HFF-Myc (cell line): ENCODE results near the gene GPR137.

ENCODE experiments used
- DNase-seq: peaks from one replicate; pipeline ENCODE4 v3.0.0-alpha.2; 2011; ENCODE audit warnings: low read depth; ENCODE audit errors: extremely low read depth
- H3K4me3 ChIP-seq: replicated peaks from 2 replicates; pipeline ENCODE4 v1.5.1; 2011; ENCODE audit warnings: low read depth, mild to moderate bottlenecking, control low read depth, low read length
- TF ChIP-seq, protein P1 (sequence below): IDR thresholded peaks from 2 replicates; pipeline ENCODE4 v1.5.1; 2012; ENCODE audit warnings: mild to moderate bottlenecking, low read depth, low read length, control low read depth; ENCODE audit errors: missing control alignments

GPR137 gene

DNA sequence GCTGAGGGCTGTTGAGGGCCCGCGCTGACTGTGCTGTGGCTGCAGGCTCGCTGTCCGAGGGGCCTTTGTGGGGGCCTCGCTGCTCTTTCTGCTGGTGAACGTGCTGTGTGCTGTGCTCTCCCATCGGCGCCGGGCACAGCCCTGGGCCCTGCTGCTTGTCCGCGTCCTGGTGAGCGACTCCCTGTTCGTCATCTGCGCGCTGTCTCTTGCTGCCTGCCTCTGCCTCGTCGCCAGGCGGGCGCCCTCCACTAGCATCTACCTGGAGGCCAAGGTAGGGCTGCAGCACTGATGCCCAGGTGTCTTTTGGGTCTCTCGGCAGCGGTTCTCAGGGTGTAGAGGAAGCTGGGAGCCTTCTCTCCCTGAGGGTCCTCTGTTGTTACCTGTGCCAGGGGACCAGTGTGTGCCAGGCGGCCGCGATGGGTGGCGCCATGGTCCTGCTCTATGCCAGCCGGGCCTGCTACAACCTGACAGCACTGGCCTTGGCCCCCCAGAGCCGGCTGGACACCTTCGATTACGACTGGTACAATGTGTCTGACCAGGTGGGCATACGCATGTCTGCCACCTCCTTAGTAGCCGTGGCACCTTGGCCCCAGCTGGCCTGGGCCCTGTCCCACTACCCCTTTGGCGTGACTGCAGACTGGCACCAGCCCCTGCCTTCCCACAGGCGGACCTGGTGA is 2.2 kb downstream of the GPR137 start:
- no peak overlapping the region for H3K4me3 ChIP-seq
- DNase-seq = no peak
- TF ChIP-seq, protein P1, sequence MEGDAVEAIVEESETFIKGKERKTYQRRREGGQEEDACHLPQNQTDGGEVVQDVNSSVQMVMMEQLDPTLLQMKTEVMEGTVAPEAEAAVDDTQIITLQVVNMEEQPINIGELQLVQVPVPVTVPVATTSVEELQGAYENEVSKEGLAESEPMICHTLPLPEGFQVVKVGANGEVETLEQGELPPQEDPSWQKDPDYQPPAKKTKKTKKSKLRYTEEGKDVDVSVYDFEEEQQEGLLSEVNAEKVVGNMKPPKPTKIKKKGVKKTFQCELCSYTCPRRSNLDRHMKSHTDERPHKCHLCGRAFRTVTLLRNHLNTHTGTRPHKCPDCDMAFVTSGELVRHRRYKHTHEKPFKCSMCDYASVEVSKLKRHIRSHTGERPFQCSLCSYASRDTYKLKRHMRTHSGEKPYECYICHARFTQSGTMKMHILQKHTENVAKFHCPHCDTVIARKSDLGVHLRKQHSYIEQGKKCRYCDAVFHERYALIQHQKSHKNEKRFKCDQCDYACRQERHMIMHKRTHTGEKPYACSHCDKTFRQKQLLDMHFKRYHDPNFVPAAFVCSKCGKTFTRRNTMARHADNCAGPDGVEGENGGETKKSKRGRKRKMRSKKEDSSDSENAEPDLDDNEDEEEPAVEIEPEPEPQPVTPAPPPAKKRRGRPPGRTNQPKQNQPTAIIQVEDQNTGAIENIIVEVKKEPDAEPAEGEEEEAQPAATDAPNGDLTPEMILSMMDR = no peak

DNA sequence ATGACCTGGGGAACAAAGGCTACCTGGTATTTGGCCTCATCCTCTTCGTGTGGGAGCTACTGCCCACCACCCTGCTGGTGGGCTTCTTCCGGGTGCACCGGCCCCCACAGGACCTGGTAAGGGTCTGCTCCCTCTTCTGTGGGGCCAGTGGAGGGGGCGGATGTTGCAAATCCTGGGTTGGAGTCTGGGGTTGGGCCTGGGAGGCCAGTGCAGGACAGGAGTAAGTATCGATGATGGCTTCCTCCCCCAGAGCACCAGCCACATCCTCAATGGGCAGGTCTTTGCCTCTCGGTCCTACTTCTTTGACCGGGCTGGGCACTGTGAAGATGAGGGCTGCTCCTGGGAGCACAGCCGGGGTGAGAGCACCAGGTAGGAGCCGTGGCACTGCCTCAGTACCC is 2.7 kb downstream of the GPR137 start:
- TF ChIP-seq, protein P1 = no peak
- DNase-seq = no peak
- H3K4me3 ChIP-seq = no peak overlapping the region

DNA sequence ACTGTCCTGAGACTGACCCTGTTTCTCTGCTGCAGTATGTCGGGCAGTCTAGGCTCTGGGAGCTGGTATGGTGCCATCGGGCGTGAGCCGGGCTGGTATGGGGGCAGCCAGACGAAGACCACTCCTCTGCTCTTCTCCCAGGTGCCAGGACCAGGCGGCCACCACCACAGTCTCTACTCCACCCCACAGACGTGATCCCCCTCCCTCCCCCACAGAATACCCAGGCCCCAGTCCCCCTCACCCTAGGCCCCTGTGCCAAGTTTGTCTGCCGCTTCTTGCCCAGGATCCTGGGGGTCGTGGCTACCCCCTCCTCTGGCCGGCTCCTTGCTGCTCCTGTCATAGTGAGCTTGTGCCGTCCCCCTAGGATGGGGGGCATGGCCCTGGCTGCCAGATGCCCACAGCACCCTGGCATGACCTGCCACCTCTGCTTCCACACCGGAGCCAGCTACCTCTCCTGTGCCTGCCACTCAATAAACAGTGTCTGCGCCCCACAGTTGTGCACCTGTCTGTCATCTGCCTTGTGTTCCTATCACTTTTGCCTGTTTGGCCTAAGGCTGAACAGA is 3.4 kb downstream of the GPR137 start:
- TF ChIP-seq, protein P1 = no peak
- DNase-seq = no peak
- H3K4me3 ChIP-seq = no peak overlapping the region

DNA sequence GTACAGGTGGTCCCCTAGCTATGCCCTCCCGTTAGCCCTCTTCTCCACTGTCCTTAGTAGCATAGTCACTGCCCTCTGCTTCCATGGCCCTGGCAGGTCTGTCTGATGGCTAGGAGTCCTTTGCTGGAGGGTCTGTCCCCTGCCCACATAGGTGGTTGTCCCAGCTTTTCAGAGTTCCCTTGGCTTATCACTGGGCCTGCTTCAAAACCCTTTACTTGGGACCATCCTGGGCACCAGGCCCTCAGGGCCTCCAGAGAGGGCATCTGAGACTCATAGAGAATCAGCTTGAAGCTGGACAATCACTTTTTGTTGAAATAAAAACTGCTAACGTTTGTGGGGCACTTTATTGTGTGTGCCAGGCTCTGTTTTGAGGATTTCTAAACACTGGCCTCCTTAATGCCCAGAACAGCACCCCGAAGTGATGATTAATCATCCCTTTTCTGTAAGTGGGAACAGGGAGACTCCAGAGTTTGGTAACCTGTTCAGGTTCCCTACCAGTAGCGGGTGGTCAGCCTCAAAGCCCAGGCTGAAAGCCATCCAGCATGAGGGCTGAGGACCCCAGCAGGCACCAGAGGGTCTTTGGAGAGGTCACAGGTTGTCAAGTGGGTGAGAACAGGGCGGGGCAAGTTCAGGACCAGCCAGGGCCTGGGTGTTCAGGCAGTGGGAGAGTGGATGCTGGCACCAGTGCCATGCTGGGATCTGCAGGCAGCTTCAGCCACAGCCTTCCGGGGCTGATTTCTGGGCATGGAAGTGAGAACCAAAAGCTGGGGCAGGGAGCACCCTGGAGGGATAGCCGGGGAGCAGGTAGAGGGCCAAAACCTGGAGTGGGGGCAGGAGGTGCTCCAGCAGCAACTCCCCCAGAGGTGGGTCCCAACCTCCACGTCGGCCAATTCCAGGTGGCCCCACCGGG is 5.0 kb downstream of the GPR137 start:
- DNase-seq = no peak
- TF ChIP-seq, protein P1 = no peak
- no peak overlapping the region for H3K4me3 ChIP-seq

DNA sequence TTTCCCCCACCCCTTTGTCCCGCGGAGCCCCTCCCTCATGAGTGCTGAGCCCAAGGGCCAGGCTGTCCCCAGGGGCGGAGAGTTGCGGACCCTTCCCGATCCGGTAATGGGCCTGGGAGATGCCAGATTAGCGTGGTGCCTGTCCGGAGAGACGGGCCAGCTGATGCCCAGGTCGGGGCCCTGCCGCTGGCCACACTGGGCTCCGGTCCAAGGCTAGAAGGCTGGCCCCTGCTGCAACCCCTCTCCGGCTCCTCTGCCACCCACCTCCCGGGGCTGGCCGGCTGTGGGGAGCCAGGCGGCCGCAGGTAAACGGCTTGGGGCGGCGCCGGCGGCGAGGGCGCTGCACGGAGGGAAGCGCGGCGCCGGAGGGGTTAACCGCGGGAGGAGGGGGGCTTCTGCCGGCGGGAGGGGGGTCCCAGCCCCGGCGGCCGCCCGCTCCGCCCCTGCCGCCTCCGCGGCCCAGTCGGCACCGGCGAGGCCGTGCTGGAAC is 5.7 kb downstream of the GPR137 start, which contains the start of gene KCNK4:
KCNK4 (plus strand) TSS at position 41 of the 490 bp plus-strand sequence. CDS start 1,717 bp downstream, outside the sequence.
- peak within 1 kb of the TSS; percentile 9; the same call in 1 of the 2 replicates for H3K4me3 ChIP-seq
- no peak for DNase-seq
- TF ChIP-seq, protein P1 = no peak

DNA sequence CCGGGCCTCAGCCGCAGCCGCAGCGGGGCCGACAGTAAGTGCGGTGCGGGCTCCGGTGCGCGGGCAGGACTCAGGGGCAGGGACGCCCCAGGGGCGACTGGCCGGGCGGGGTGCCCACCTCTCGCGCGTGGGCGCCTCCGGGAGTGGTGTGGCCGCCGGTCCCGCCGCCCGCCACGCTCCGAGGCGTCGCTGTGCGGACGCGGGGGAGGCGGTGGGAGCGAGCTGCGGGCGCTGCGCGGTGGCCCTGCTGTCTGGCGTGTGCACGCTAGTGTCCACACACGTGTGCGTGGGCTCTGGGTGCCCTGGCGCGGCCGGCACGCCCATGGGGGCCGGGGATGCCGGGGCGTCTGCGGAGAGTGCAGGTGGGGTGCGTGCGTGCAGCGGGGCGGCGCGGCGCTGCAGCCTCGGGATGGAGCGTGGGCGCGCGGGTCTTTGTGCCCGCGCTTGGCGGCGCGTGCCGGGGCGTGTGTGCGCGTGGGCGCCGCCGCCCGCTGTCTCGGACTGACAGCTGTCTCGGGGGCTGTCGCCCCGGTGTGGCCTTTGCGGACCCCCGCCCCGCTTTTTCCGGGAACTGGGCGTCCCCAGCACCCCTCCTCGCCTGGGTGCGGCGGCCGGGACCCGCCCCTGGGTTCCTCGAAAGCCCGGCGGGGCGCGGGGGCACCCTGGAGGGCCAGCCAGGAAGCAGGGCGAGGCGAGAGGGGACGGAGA is 6.3 kb downstream of the GPR137 start:
- no peak for DNase-seq
- TF ChIP-seq, protein P1 = no peak
- peak overlapping the region; percentile 9; the same call in 1 of the 2 replicates for H3K4me3 ChIP-seq
